HCT116 (cell line): Measurements from ENCODE around the gene ADAMTS15. TPM values are rescaled to one million over a fixed set of nuclear protein-coding genes. Genes with fewer than 3 reads are reported as not detected.

Experiments
- ATAC-seq: fragments of 200-7000 bp; cut with Tn5 transposase; 2 replicates; pipeline ENCODE4 v1.9.1; 2020; ENCODE audit warnings: mild to moderate bottlenecking, moderate library complexity
- BruUV-seq: library from RNA; stranded (reverse); fragments of 400-500 nt; replicated peaks from 2 replicates; lab custom pipeline; 2021; lab: Mats Ljungman, UMichigan
- CTCF ChIA-PET: fragments of 300-600 bp; sonication (Branson Sonifier 250); formaldehyde crosslinking; loops from one replicate; lab custom pipeline; 2021; ENCODE audit warnings: antibody characterized with exemption; lab: Charles Lee
- POLR2A ChIA-PET: fragments of 300-600, 350-600 bp; sonication (Branson Sonifier 250); formaldehyde crosslinking; loops from one replicate; lab custom pipeline; 2021; ENCODE audit warnings: antibody characterized with exemption; lab: Charles Lee
- RAD21 ChIA-PET, 2 experiments: fragments of 300-600 bp; sonication (Branson Sonifier 250); formaldehyde crosslinking; loops; one replicate each; lab custom pipeline; 2023; ENCODE audit warnings: low total read pairs in 2 of 2; ENCODE audit not compliant: uncharacterized antibody in 2 of 2, unreplicated experiment in 2 of 2, low non-redundant PET in 1 of 2; lab: Charles Lee
- DNase-seq: peaks from one replicate; pipeline ENCODE4 v3.0.0-alpha.2; 2010; ENCODE audit warnings: low read depth, low spot score
- H2AFZ ChIP-seq: fragments of 200-600 bp; shearing (Covaris generic), sonication (generic); 2 replicates; pipeline ENCODE4 v1.6.1; 2017; ENCODE audit warnings: low read depth, mixed run types, mixed read lengths, antibody characterized with exemption, low read length; ENCODE audit not compliant: poor library complexity, severe bottlenecking
- H3K27ac ChIP-seq: 2 replicates; pipeline ENCODE4 v1.5.1; 2012; ENCODE audit warnings: low read depth, low read length
- H3K27me3 ChIP-seq: fragments of 200-600 bp; sonication (generic); 2 replicates; pipeline ENCODE4 v1.6.1; 2016; ENCODE audit warnings: mixed run types, low read length, mixed read lengths; ENCODE audit not compliant: insufficient read depth
- H3K36me3 ChIP-seq, 2 experiments: fragments of 200-500 bp in 1 of 2; fragments of 200-600 bp in 1 of 2; sonication (Bioruptor generic) in 1 of 2; sonication (generic) in 1 of 2; 2 replicates each; pipeline versions ENCODE4 v1.5.1 to v1.6.1; 2014 to 2016; ENCODE audit warnings: low read length in 2 of 2, inconsistent platforms in 1 of 2, mixed read lengths in 1 of 2, mixed run types in 1 of 2; ENCODE audit not compliant: insufficient read depth in 2 of 2, control insufficient read depth in 1 of 2
- H3K4me1 ChIP-seq, 2 experiments: fragments of 200-600 bp in 1 of 2; sonication (generic) in 1 of 2; 2 replicates each; pipeline versions ENCODE4 v1.5.1 to v1.6.1; 2012 to 2017; ENCODE audit warnings: low read length in 2 of 2, inconsistent platforms in 1 of 2, mild to moderate bottlenecking in 1 of 2, mixed read lengths in 1 of 2, mixed run types in 1 of 2, moderate library complexity in 1 of 2; ENCODE audit not compliant: insufficient read depth in 2 of 2, control insufficient read depth in 1 of 2
- H3K4me2 ChIP-seq: fragments of 200-600 bp; sonication (generic); 2 replicates; pipeline ENCODE4 v1.6.1; 2017; ENCODE audit warnings: mixed run types, low read length, mixed read lengths
- H3K4me3 ChIP-seq, 2 experiments: fragments of 200-600 bp in 1 of 2; sonication (generic) in 1 of 2; replicated peaks in 1 of 2; 2 replicates each; pipeline ENCODE4 v1.5.1; 2011 to 2016; ENCODE audit warnings: low read length in 2 of 2, control low read depth in 1 of 2, low read depth in 1 of 2, mild to moderate bottlenecking in 1 of 2, mixed read lengths in 1 of 2, mixed run types in 1 of 2
- H3K79me2 ChIP-seq: fragments of 200-600 bp; sonication (generic); 2 replicates; pipeline ENCODE4 v1.6.1; 2017; ENCODE audit warnings: mild to moderate bottlenecking, mixed run types, low read length, moderate library complexity, mixed read lengths; ENCODE audit not compliant: insufficient read depth
- H3K9ac ChIP-seq: fragments of 200-600 bp; sonication (generic); 2 replicates; pipeline ENCODE4 v1.6.1; 2016; ENCODE audit warnings: low read length, mixed read lengths
- H3K9me2 ChIP-seq: fragments of 200-600 bp; sonication (generic), shearing (Covaris generic); 2 replicates; pipeline ENCODE4 v1.6.1; 2017; ENCODE audit warnings: mixed run types, mild to moderate bottlenecking, moderate library complexity; ENCODE audit not compliant: insufficient read depth
- H3K9me3 ChIP-seq, 2 experiments: fragments of 200-500 bp in 1 of 2; fragments of 200-600 bp in 1 of 2; sonication (Bioruptor generic) in 1 of 2; sonication (generic) in 1 of 2; 2 replicates each; pipeline ENCODE4 v1.6.1; 2014 to 2017; ENCODE audit warnings: low read length in 2 of 2, mixed read lengths in 2 of 2, inconsistent platforms in 1 of 2, low read depth in 1 of 2, mild to moderate bottlenecking in 1 of 2, mixed run types in 1 of 2, moderate library complexity in 1 of 2; ENCODE audit not compliant: control insufficient read depth in 1 of 2, insufficient read depth in 1 of 2
- H4K20me1 ChIP-seq: fragments of 200-600 bp; sonication (generic), shearing (Covaris generic); 2 replicates; pipeline ENCODE4 v1.6.1; 2017; ENCODE audit warnings: mixed run types, mild to moderate bottlenecking, moderate library complexity; ENCODE audit not compliant: insufficient read depth
- CBX3 ChIP-seq: IDR thresholded peaks from 2 replicates; pipeline ENCODE4 v1.6.1; 2012; ENCODE audit warnings: low read depth
- CEBPB ChIP-seq: IDR thresholded peaks from 2 replicates; pipeline ENCODE4 v1.6.1; 2012; ENCODE audit warnings: low read depth
- CTCF ChIP-seq, 3 experiments: fragments of 200-600 bp in 1 of 3; sonication (generic) in 1 of 3; IDR thresholded peaks in 2 of 3; conservative IDR thresholded peaks in 1 of 3; 2 replicates each; pipeline ENCODE4 v1.5.1; 2012 to 2017; ENCODE audit warnings: low read depth in 2 of 3, low read length in 2 of 3, antibody characterized with exemption in 1 of 3, borderline replicate concordance in 1 of 3, control low read depth in 1 of 3, mild to moderate bottlenecking in 1 of 3, mixed read lengths in 1 of 3, mixed run types in 1 of 3, moderate library complexity in 1 of 3; ENCODE audit not compliant: insufficient read depth in 1 of 3
- EGR1 ChIP-seq: IDR thresholded peaks from 2 replicates; pipeline ENCODE4 v1.6.1; 2012; ENCODE audit warnings: low read depth
- ELF1 ChIP-seq: IDR thresholded peaks from 2 replicates; pipeline ENCODE4 v1.6.1; 2012; ENCODE audit warnings: low read depth, borderline replicate concordance
- EZH2 ChIP-seq: fragments of 200-600 bp; sonication (generic); IDR thresholded peaks from 2 replicates; pipeline ENCODE4 v1.6.1; 2017; ENCODE audit warnings: antibody characterized with exemption, mixed run types
- EZH2phosphoT487 ChIP-seq: fragments of 200-600 bp; IDR thresholded peaks from 2 replicates; pipeline ENCODE4 v1.6.1; 2018; ENCODE audit warnings: antibody characterized with exemption, borderline replicate concordance
- FOSL1 ChIP-seq: IDR thresholded peaks from 2 replicates; pipeline ENCODE4 v1.6.1; 2012; ENCODE audit warnings: low read depth
- JUND ChIP-seq: IDR thresholded peaks from 2 replicates; pipeline ENCODE4 v1.6.1; 2012
- POLR2AphosphoS5 ChIP-seq: IDR thresholded peaks from 2 replicates; pipeline ENCODE4 v1.6.1; 2011; ENCODE audit warnings: mild to moderate bottlenecking, low read depth, low read length, moderate library complexity
- RAD21 ChIP-seq: IDR thresholded peaks from 2 replicates; pipeline ENCODE4 v1.6.1; 2012; ENCODE audit warnings: low read depth, mild to moderate bottlenecking
- SIN3A ChIP-seq: IDR thresholded peaks from 2 replicates; pipeline ENCODE4 v1.6.1; 2012; ENCODE audit warnings: low read depth
- SP1 ChIP-seq: IDR thresholded peaks from 2 replicates; pipeline ENCODE4 v1.6.1; 2012; ENCODE audit warnings: low read depth
- SRF ChIP-seq: IDR thresholded peaks from 2 replicates; pipeline ENCODE4 v1.6.1; 2012; ENCODE audit warnings: low read depth
- TCF7L2 ChIP-seq: IDR thresholded peaks from 2 replicates; pipeline ENCODE4 v1.7.0; 2011; ENCODE audit warnings: borderline replicate concordance, inconsistent platforms; ENCODE audit not compliant: insufficient read depth, insufficient read length; ENCODE audit errors: extremely low read depth
- ZFX ChIP-seq: fragments of 450-650 bp; IDR thresholded peaks from 2 replicates; pipeline ENCODE4 v1.6.1; 2017
- ZNF274 ChIP-seq: fragments of 200-500 bp; sonication (Bioruptor generic); IDR thresholded peaks from 2 replicates; pipeline ENCODE4 v1.6.1; 2014; ENCODE audit warnings: mild to moderate bottlenecking, low read depth, low read length, inconsistent platforms
- intact Hi-C: fragments of 100-400 bp; cut with micrococcal nuclease; formaldehyde crosslinking; loops from 2 replicates; pipeline ENCODE4 v1.10.0; 2022
- total RNA-seq: library from RNA; stranded (reverse); gene quantifications from one replicate; pipeline ENCODE4 v1.2.1, GENCODE V29; 2021; ENCODE audit not compliant: unreplicated experiment
- TF ChIP-seq, protein P1 (sequence below): IDR thresholded peaks from 2 replicates; pipeline ENCODE4 v1.6.1; 2011; ENCODE audit warnings: mild to moderate bottlenecking, low read length, moderate library complexity; ENCODE audit not compliant: insufficient replicate concordance; ENCODE audit errors: extremely low read depth

Gene ADAMTS15
- total RNA-seq, 1 experiment from 2014 or later = 0.44 TPM

- peak; percentile 76 to 97 (median 86) for TF ChIP-seq CTCF (IDR thresholded peaks at IDR 0.05 in 2 of 3, conservative IDR thresholded peaks at IDR 0.05 in 1 of 3; ENCODE audit: borderline replicate concordance in 1 of 3, insufficient read depth in 1 of 3, low read depth in 2 of 3, low read length in 2 of 3)
- TF ChIP-seq SIN3A = no peak
- no peak for TF ChIP-seq FOSL1
- no peak for TF ChIP-seq ZFX
- TF ChIP-seq RAD21 = peak; percentile 91
Observed at GRCh38 chr11:130434521-130435223, 13.8 kb upstream of the ADAMTS15 start (continued).

- Histone ChIP-seq H4K20me1 (no peaks in the 10 kb centered on the region), H3K9me3 (no peaks in the 10 kb centered on the region), H3K27me3 (no peaks in the 10 kb centered on the region; the same call in 1 of the 2 replicates), H3K4me1 (peaks cover 0 to 3% of the 10 kb centered on the region in 2 experiments; a peak in 1 of 4 replicates), H3K27ac (no peak overlapping the region), H3K9ac (no peak overlapping the region), H3K4me3 (no peak overlapping the region), H3K79me2 (no peaks in the 10 kb centered on the region), H3K36me3 (no peaks in the 10 kb centered on the region), H3K4me2 (no peak overlapping the region), H3K9me2 (no peaks in the 10 kb centered on the region), H2AFZ (no peak overlapping the region)
- intact Hi-C loops = loop anchor here (1.0 to 10.0 kb wide), 4 partner anchors 229 to 651 kb away; no protein-coding TSS in a partner anchor
- RAD21 ChIA-PET = interaction anchor here (1.0 to 1.5 kb wide), 4 partner anchors 391 to 426 kb away, joined by 4 to 9 read pairs (median 6); no protein-coding TSS in a partner anchor
- ATAC-seq (no peak), DNase-seq (no peak)
- no TSS peak for BruUV-seq
- CTCF ChIA-PET = interaction anchor here (0.7 to 5.8 kb wide), 11 partner anchors 9 to 460 kb away, joined by 3 to 150 read pairs (median 5); partner anchors contain the start of gene ADAMTS15
- TF ChIP-seq CTCF (IDR thresholded peaks at IDR 0.05 in 2 of 3, conservative IDR thresholded peaks at IDR 0.05 in 1 of 3; ENCODE audit: borderline replicate concordance in 1 of 3, insufficient read depth in 1 of 3, low read depth in 2 of 3, low read length in 2 of 3) = no peak
- no peak for TF ChIP-seq ZNF274
- no peak for TF ChIP-seq CBX3
- TF ChIP-seq JUND = no peak
- no peak for TF ChIP-seq ZFX
- TF ChIP-seq TCF7L2 = no peak
- no peak for TF ChIP-seq SRF
- TF ChIP-seq EZH2 = no peak
- TF ChIP-seq POLR2AphosphoS5 = no peak
- no peak for TF ChIP-seq SIN3A
- no peak for TF ChIP-seq CEBPB
- no peak for TF ChIP-seq FOSL1
- no peak for TF ChIP-seq RAD21
- TF ChIP-seq SP1 = no peak
- TF ChIP-seq, protein P1, sequence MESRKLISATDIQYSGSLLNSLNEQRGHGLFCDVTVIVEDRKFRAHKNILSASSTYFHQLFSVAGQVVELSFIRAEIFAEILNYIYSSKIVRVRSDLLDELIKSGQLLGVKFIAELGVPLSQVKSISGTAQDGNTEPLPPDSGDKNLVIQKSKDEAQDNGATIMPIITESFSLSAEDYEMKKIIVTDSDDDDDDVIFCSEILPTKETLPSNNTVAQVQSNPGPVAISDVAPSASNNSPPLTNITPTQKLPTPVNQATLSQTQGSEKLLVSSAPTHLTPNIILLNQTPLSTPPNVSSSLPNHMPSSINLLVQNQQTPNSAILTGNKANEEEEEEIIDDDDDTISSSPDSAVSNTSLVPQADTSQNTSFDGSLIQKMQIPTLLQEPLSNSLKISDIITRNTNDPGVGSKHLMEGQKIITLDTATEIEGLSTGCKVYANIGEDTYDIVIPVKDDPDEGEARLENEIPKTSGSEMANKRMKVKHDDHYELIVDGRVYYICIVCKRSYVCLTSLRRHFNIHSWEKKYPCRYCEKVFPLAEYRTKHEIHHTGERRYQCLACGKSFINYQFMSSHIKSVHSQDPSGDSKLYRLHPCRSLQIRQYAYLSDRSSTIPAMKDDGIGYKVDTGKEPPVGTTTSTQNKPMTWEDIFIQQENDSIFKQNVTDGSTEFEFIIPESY = no peak
- TF ChIP-seq ELF1 = no peak
- no peak for TF ChIP-seq EGR1
- TF ChIP-seq EZH2phosphoT487 = no peak
- POLR2A ChIA-PET = no interaction called here
Observed at GRCh38 chr11:130435671-130436070, 12.8 kb upstream of the ADAMTS15 start.
